ENCODE results near the gene NNAT. TPM values are rescaled to one million over a fixed set of nuclear protein-coding genes. Genes with fewer than 3 reads are reported as not detected.

NNAT gene
- total and polyA plus RNA-seq, 2 donors (not counting 1 experiment from before 2014, with no cell fraction given), result 0.74 to 0.83 TPM

GRCh38 chr20:37528446-37529213, 7.6 kb downstream of the NNAT start:
- Histone ChIP-seq H3K4me2 (ENCODE audit: extremely low read depth, insufficient read depth, low read length) (peak overlapping the region; percentile 70), H3K9ac (ENCODE audit: insufficient read depth, low read length) (peak overlapping the region; percentile 92), H3K79me2 (ENCODE audit: control insufficient read depth, insufficient read depth, low read length) (peaks cover 40% of the 10 kb centered on the region), H3K27ac (ENCODE audit: insufficient read depth, low read length) (peak overlapping the region; percentile 94), H3K4me3 (replicated peaks in 1 of 4; ENCODE audit: control extremely low read depth in 1 of 4, insufficient read depth in 1 of 4, low read depth in 3 of 4, low read length in 4 of 4) (peak overlapping the region; percentile 70 to 99 (median 84)), H3K9me3 (ENCODE audit: control insufficient read depth, insufficient read depth, low read depth, low read length) (no peaks in the 10 kb centered on the region), H3K4me1 (ENCODE audit: control insufficient read depth, extremely low read depth, insufficient read depth, low read length) (peaks cover 10% of the 10 kb centered on the region), H2AFZ (ENCODE audit: low read length) (no peak overlapping the region), H3K36me3 (ENCODE audit: control insufficient read depth, insufficient read depth, low read length) (no peaks in the 10 kb centered on the region), H4K20me1 (ENCODE audit: control insufficient read depth, extremely low read depth, insufficient read depth, low read length) (peaks cover 2% of the 10 kb centered on the region), H3K27me3 (ENCODE audit: control insufficient read depth, insufficient read depth, low read length) (no peaks in the 10 kb centered on the region)
- no peak for TF ChIP-seq EZH2 (IDR thresholded peaks at IDR 0.05; ENCODE audit: low read length, missing control alignments)
- TF ChIP-seq CTCF (conservative IDR thresholded peaks at IDR 0.05 in 1 of 2, IDR thresholded peaks at IDR 0.05 in 1 of 2; ENCODE audit: low read depth in 1 of 2, low read length in 2 of 2), result no peak
- peak in 1 of 2 donors; percentile 41 for DNase-seq (ENCODE audit: low read depth in 2 of 2)

- TF ChIP-seq CTCF (conservative IDR thresholded peaks at IDR 0.05 in 1 of 2, IDR thresholded peaks at IDR 0.05 in 1 of 2; ENCODE audit: low read depth in 1 of 2, low read length in 2 of 2) (no peak), EZH2 (IDR thresholded peaks at IDR 0.05; ENCODE audit: low read length, missing control alignments) (no peak)
- Histone ChIP-seq H4K20me1 (ENCODE audit: control insufficient read depth, extremely low read depth, insufficient read depth, low read length) (peaks cover 2% of the 10 kb centered on the region), H3K27me3 (ENCODE audit: control insufficient read depth, insufficient read depth, low read length) (no peaks in the 10 kb centered on the region), H3K27ac (ENCODE audit: insufficient read depth, low read length) (no peak overlapping the region), H3K79me2 (ENCODE audit: control insufficient read depth, insufficient read depth, low read length) (peaks cover 33% of the 10 kb centered on the region), H3K4me3 (replicated peaks in 1 of 4; ENCODE audit: control extremely low read depth in 1 of 4, insufficient read depth in 1 of 4, low read depth in 3 of 4, low read length in 4 of 4) (no peak overlapping the region), H3K4me1 (ENCODE audit: control insufficient read depth, extremely low read depth, insufficient read depth, low read length) (peaks cover 10% of the 10 kb centered on the region), H2AFZ (ENCODE audit: low read length) (no peak overlapping the region), H3K9ac (ENCODE audit: insufficient read depth, low read length) (no peak overlapping the region), H3K9me3 (ENCODE audit: control insufficient read depth, insufficient read depth, low read depth, low read length) (no peaks in the 10 kb centered on the region), H3K36me3 (ENCODE audit: control insufficient read depth, insufficient read depth, low read length) (no peaks in the 10 kb centered on the region), H3K4me2 (ENCODE audit: extremely low read depth, insufficient read depth, low read length) (no peak overlapping the region)
- DNase-seq (ENCODE audit: low read depth in 2 of 2), result no peak
Measured at GRCh38 chr20:37529214-37529967, 8.3 kb downstream of the NNAT start.

- H3K4me2 ChIP-seq (ENCODE audit: extremely low read depth, insufficient read depth, low read length), result no peak overlapping the region
- TF ChIP-seq EZH2 (IDR thresholded peaks at IDR 0.05; ENCODE audit: low read length, missing control alignments) (no peak), CTCF (conservative IDR thresholded peaks at IDR 0.05 in 1 of 2, IDR thresholded peaks at IDR 0.05 in 1 of 2; ENCODE audit: low read depth in 1 of 2, low read length in 2 of 2) (no peak)
- peaks cover 26% of the 10 kb centered on the region for H3K79me2 ChIP-seq (ENCODE audit: control insufficient read depth, insufficient read depth, low read length)
- no peak overlapping the region for H3K27ac ChIP-seq (ENCODE audit: insufficient read depth, low read length)
- no peak overlapping the region for H2AFZ ChIP-seq (ENCODE audit: low read length)
- no peak overlapping the region for H3K9ac ChIP-seq (ENCODE audit: insufficient read depth, low read length)
- H3K4me3 ChIP-seq (replicated peaks in 1 of 4; ENCODE audit: control extremely low read depth in 1 of 4, insufficient read depth in 1 of 4, low read depth in 3 of 4, low read length in 4 of 4), result no peak overlapping the region
- no peaks in the 10 kb centered on the region for H3K27me3 ChIP-seq (ENCODE audit: control insufficient read depth, insufficient read depth, low read length)
- DNase-seq (ENCODE audit: low read depth in 2 of 2), result no peak
- no peaks in the 10 kb centered on the region for H3K9me3 ChIP-seq (ENCODE audit: control insufficient read depth, insufficient read depth, low read depth, low read length)
- H3K36me3 ChIP-seq (ENCODE audit: control insufficient read depth, insufficient read depth, low read length), result no peaks in the 10 kb centered on the region
- H4K20me1 ChIP-seq (ENCODE audit: control insufficient read depth, extremely low read depth, insufficient read depth, low read length), result peaks cover 2% of the 10 kb centered on the region
- peaks cover 6% of the 10 kb centered on the region for H3K4me1 ChIP-seq (ENCODE audit: control insufficient read depth, extremely low read depth, insufficient read depth, low read length)
Measured at GRCh38 chr20:37529968-37530600, 9.0 kb downstream of the NNAT start.

All from fibroblast of lung (primary cell).